Stimulated activated CD8-positive, alpha-beta memory T cell treated with anti-CD3 and anti-CD28 coated beads, Interleukin-15, amount 100 ng/mL, for 1 hour (primary cell): Measurements from ENCODE around the gene BTK.

ENCODE experiments used
- DNase-seq: peaks from one replicate; pipeline ENCODE4 v3.0.0-alpha.2; 2020; ENCODE audit warnings: low read depth

Gene BTK

DNA sequence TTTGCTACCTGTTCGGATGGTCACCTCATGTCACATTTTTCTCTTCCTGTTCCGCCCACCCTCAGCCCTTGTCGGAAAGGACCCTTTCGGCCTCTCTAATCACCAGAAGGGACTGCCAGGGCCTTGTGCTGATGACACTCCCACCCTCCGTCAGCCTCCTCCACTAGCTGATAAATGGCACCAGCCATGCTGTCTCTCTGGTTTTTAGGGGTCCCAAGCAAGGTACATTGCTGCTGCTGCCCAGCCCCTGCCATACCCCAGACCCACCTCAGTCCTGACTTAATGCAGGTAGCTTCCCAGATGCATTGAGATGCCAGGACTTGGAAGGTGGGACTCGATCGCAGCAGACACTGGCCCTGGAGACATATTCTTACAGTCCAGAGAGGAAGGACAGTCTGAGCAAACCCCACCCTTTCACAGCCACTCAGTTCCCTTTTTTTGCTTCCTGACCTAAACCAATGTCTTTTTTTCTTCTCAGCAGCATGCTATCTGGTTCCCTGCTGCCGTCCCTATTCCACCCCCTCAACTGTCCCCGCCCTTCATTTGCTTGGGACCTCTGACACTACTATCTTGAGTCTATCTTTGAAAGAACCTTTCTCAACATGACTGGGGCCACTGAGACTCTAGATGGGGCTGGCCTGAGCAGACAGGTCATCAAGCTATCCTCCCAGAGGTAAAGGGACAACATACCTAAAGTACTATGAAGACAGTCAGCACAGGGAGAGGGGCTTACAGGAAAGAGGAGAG lies at the start of gene BTK:
Gene BTK (minus strand): TSS at position 397 of the 747 bp plus-strand sequence. CDS start 10,907 bp downstream, outside the sequence.
- no peak for DNase-seq

DNA sequence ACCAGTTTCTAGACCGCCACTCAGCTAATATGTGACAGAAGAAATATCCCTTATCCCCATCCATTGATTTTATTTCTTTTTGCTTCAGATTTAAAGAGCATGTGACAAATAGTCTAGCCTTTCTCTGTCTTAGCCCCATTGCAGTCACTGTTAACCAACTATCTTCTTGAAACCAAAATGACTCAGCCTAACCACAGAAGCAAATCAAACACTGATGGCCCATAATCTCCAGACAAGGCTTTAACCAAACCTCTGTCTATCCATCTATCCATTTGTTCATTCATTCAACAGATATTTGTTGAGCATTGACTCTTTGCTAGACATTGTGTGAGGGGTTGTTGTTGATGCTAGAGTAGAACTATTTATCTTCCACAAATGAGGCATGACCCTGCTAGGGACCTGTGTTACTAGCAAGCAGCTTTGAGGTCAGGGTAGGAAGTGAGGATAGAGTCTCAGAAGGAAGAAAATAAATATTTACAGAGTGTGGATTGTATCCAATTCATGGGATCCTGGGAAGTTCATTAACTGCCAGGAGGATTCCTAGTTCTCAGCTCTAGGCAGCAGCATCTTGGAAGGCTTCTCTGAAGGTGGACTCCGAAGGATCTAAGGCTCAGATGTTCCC lies 44.6 kb upstream of the BTK start:
- no peak for DNase-seq

DNA sequence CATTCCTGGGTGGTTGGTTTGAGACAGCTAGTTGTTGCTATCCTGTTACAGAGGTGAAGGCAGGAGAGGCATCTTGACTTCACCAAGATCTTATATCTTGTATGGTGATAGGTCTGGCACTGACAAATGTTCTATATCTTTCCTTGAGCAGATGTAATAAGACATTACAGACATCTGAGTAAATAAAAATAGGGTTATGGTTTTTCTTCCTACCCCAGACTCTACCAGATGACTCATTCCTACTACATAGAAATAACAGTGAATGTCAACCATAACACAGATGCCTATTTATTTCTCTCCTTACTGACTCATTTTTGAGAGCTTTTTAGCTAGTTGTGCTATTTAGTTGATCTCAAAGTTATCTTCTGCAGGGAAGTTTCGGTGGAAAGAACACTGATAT lies 43.9 kb upstream of the BTK start:
- DNase-seq = no peak

DNA sequence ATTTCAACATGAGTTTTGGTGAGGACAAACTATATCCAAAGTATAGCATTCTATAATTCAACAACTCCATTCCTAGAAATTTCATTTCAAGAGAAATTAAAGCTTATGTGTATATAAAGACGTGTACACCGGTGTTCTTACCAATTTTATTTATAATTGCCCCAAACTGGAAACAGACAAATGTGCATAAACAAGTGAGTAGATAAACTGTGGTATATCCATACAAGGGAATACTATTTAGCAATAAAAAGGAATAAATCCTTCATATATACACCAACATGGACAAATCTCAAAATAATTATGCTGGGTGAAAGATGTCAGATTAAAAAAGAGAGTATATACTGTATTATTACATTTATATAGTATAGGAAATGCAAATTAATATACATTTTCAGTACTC lies 42.0 kb upstream of the BTK start:
- no peak for DNase-seq

DNA sequence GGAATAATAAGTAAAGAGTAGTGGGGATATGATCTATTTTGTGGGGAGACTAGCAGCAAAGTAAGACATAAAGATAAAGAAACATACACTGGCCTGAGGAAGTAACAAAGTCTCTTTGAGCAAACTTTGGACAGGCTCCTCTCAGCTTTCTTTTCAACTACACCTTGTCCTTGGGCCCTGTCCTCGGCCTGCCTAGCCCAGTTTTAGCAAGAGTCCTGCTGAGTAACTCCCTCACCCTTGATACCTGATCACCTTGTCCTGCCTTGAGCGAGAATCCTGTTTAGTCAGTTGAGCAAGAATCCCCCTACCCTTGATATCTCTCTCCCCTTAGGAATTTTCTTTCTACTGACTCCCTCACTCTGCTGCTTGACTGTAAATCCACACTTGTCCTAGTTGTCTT lies 33.5 kb upstream of the BTK start:
- DNase-seq = no peak

DNA sequence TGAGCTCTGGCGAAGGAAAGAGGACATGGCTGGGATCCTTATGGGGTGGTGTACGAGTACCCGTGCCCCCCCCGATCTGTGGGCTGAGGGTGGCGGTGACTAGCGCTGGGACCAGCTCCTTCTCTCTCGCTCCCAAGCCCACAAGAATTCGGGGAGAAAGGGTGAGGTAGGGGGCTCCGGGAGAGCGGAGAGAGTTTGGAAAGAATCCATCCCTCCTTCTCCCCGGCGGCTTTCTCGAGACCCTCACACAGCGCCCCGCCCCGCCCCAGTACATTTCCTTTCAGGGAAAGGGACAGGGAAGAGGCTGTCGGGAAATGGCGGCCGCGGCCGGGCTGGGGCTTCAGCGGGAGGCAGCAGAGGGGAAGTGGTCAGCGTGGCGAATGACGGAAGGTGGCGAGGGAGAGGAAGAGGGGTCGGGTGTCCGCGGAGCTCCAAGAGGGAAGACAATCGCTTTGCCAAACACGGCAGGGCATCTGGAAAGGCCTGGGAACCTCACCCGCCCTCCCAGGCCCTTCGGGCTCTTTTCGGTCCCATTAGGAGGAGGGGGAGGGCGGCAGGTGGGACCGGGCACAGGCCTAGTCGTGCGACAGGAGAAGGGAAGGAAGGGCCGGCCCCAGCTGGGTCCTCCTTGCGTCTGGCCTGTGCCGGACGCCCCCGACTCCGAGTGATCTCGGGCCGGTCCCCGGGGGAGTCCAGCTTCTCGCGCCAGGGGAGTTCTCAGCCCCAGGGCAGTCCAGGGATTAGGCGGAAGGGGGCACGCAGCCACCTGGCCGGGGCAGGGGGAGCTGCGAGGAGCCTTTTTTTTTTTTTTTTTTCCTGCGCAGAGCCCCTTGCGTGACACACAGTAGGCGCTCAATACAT lies 32.2 kb upstream of the BTK start:
- no peak for DNase-seq

DNA sequence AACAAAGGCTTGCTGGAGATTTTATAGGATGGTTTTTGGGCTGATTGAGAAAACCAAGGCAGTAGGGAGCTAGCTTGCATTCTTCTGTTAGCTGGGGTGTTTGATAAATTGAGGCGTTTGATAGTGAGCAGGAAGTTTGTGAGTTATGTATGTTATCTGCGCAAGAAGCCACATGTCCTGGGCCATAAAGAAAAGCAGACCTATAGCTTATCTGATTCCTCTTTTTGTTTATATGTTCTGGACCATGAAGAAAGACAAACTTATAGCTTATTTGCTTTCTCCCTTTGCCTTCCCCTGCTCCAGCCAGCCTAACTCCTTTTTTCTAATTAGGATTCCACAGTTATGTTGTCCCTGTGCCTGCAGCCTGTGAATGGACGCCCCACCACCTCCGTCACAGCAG lies 31.2 kb upstream of the BTK start:
- DNase-seq = no peak

DNA sequence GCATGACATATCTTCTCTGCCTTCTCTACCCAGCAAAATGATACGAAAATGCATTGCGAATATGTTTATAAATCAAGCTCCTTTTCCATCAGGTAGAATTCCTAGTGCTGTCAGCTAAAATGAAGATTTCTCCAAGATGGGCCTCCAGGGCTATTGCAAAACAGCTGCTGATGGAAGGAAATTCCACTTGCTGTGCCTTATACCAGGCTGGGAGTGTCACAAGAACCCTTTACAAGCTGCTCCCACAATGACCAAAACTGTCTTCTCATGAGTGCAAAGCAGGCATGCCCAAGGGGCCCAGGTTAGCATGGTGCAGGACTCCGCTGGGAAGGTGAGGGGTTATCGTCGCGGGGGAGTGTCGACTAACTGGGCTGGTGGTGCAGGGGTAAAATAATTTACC lies 30.7 kb upstream of the BTK start:
- no peak for DNase-seq

DNA sequence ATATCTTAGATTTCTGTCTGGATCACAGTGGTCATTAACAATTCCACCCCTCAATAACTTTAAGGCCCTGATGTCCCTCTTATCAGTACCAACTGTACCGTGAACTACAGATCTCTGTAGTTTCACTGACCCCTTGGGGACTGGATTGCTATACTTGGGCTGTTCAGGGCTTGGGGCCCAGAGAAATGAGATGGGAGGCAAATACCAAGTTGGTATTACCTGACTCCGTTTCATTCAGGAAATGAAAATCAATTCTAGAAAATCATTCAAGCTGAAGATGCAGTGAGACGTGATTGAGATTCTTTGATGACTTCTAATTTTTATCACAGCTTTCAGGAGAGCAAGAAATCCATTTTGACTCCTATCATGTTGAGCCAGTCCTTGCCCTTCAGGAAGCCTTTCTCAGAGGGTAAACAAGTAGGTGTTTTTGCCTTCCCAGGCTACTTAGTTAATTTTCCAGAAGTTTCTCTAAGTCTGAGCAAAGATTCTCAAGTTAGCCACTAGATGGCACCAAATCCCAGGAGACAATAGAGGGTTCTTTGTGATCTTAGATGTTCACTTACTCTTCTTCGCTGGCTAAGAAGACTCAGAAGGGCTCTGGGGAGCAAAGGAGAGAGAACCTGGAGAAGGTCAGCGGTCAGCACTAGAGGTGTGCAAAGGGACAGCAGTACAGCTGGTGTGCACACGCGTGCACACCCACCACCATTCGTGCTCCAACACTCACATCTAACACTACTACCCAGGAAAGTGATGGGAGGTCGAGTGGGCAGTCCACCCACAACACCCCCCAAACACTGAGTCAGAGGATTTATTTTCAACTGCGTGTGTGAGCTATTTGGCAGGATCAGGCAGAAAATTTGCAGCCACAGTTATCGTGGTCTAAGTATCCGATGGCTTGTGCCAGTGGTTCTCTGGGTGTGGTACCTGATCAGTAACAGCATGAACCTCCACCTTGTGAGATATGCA lies 29.5 kb upstream of the BTK start:
- no peak for DNase-seq

DNA sequence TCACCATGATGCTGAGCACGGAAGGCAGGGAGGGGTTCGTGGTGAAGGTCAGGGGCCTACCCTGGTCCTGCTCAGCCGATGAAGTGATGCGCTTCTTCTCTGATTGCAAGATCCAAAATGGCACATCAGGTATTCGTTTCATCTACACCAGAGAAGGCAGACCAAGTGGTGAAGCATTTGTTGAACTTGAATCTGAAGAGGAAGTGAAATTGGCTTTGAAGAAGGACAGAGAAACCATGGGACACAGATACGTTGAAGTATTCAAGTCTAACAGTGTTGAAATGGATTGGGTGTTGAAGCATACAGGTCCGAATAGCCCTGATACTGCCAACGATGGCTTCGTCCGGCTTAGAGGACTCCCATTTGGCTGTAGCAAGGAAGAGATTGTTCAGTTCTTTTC lies 26.0 kb upstream of the BTK start:
- DNase-seq = no peak

DNA sequence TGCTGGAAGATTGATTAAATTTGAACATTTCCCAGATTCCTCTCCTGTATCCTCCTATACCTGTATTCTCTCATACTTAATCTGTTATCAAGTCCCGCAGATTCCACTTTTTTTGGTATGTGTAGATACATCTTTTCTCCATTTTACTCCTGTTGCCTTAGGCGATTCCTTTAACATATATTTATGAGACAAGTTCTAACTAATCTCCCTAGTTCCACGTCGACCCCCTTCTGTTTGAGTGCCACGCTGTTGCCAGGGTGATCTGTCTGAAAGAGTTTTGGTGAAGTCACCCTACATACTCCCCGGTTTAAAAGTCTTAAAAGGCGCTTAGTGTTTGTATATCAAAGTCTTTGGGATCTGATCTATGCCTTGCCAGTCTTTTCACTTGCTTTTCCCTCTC lies 24.5 kb upstream of the BTK start:
- DNase-seq = no peak

DNA sequence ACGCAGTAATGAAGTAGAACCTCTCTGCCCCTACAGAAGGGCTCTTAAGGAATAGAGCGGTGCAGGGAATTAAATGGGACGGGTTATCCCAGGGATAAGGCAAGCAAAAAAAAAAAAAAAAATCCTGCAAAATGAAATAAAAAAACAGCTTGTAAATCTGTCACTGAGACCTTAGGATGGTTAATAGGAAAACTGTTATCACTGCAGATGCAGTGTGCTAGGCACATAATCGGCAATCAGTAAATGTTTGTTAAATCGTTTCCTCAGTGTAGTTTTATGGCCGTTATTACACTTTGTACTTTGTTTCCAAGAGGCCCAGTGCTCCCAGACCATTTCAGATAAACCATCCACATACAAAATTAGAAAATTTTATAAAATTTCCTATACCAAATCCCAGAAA lies 23.1 kb upstream of the BTK start:
- no peak for DNase-seq

DNA sequence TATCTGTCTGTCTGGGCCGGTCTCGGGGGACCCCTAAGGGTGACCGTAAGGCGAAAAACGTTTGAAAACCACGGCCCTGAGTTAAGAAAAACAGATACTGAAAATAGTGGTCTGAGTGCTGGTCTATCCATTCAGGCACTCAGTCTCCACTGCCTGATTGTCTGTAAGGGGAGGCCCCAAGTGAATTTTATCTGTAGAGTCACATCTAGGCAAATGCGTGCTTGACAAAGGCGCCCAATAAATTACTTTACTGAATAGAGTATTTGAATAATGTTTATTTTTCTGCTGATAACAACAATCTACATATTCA lies 22.5 kb upstream of the BTK start:
- no peak for DNase-seq

DNA sequence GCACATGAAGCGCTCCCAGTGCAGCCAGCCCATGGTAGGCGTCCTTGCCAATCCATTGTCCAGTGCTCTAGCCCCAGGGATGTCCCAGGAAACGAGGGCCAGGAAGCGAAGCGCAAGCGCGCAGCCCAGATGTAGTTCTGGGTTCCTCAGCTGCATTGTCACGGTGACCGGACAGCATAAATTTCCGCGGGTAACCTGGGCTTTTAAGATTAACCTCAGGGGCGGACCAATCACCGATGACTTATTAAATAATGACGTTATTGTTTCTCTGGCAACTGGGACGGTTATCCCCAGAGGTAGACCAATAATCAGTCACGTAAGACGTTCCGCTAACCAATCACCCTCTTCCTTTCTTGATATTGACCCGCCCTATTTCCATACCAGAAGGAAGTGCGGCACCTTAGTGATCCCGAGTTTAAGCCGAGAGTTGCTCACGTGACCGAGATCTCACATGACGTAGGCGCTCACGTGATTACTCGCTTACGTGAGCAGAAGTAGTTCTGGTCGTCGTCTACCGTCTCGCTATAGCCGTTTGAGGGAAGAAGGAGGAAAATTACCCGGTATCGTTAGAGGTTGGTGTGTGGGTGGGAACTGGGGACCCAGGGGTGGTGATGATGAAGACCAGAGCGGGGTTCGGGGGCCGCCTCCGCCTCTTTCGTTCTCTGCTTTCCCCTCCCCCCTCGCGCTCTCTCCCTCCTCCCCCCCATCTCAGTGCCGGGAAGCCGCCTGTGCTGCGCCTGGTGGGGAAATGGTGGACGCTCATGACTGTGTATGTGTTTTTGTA lies 21.9 kb upstream of the BTK start, which contains the start of the genes GLA and HNRNPH2:
Gene GLA (minus strand): TSS at position 178 of the 784 bp plus-strand sequence. CDS start 22 bp downstream, at position 156.
Gene HNRNPH2 (plus strand): TSS at position 475 of the 784 bp plus-strand sequence. CDS start 3,767 bp downstream, outside the sequence.
- peak; percentile 74 for DNase-seq

DNA sequence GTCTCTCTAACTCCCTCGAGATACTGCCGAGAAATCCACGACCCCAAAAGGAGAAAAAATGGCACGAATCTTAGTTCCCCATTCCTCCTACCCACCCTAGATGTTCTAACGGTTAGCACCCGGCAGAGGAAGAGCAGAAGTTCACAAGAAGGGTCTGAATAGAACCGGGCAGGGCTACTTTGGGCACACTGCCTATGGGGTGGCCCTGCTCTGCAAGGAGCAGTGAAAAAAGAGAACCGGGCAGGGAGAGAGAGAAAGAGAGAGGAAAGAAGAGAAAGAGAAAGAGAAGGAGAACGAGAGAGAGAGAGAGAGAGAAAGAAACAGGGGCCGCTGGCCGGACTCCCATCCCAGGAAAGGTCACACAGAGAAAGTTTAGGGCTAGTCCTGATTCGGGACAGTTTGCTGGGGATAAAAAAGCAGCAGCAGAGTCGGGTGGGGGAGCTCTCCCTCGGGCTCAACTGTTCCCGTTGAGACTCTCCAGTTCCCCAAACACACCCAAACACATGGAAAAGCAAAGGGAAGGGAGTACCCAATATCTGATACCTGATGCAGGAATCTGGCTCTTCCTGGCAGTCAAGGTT lies 21.3 kb upstream of the BTK start:
- DNase-seq = no peak

DNA sequence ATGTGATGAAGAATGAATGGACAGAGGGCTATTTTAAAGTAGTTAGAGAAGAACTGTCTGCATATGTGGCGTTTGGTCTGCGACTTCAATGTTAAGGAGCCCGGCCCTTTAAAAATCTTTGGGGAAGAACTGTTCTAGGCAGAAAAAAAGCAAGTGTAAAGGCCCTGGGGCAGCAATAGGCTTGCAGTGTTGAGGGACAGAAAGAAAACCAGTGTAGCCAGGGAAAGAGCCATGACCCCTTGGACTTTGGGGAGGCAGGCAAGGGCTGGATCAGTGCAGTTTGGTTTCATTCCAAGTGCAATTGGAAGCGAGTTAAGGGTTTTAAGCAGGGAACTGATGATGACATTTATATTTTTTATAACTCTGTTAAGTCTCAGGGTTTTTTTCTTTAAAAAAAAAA lies 13.8 kb upstream of the BTK start:
- no peak for DNase-seq

DNA sequence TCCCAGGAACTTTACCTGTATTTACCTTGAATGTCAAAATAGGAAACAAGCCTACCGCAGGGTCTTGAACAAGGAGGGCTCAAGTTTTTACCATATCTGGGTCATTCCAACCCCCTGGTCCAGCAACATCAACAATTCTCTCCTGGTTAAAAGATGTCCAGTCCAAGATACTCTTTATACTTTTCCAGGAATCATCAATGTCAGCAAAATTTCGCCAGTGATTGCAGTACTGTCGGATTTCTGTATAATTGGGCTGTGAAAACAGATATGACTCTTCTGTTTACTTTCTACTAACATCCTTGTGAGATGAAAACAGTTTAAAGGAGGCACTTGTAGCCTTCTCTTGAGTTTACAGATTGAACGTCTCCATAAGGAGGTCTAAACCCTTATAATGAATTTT lies 12.7 kb upstream of the BTK start:
- DNase-seq = no peak

DNA sequence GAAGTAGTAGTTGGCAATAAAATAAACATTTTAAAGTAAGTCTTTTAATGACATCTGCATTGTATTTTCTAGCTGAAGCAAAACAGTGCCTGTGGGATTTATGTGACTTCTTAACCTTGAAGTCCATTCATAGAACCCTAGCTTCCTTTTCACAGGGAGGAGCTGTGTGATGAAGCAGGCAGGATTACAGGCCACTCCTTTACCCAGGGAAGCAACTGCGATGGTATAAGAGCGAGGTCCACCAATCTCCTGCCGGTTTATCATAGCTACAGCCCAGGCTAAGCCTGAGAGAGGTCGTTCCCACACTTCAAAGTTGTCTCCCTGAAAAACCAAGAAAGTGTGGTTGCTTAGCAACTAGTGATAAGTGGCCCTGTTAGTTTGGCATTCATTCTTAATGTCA lies 11.8 kb upstream of the BTK start:
- DNase-seq = no peak

DNA sequence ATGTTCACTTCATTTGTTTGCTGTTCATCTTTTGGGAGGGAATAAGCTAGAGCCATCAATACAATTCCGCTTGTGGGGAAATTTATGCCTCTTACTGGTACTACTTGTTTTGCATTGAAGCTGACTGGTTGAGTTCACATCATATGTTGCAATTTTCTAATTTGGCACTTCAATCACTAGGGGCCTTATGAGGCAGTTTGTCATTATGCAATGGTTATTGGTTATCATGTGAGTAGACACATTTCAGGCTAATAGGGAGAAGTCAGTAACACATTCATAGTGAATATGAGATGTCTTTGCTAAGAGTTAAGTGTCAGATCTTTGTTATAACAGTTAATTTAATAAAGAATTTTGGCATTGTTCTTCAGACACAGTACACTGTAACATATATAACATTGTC lies 9.8 kb upstream of the BTK start:
- no peak for DNase-seq

DNA sequence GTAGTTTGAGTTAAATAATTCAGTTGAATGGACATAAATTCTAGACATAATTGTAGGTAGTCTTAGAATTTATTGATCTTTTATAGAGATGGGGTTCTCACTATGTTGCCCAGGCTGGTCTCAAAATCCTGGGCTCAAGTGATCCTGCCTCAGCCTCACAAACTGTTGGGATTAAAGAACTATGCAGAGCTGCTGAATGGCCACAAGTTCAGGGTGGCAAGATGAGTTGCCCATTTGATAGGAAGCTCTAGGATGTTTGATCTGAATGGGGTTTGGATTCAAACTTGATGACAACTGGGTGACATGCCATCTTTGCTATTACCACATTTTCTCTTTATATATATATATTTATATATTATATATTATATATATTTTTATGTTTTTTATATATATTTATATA lies 8.4 kb upstream of the BTK start:
- DNase-seq = no peak
